Muscle of arm (tissue), 14 donors: Measurements from ENCODE around the gene IGSF10. TPM values are rescaled to one million over a fixed set of nuclear protein-coding genes. Genes with fewer than 3 reads are reported as not detected.
"Not testable (repeated sequence)": the region's sequence is repeated elsewhere in the genome, so short reads cannot be mapped to it uniquely, and the experiment has no call there.

Experiments
- DNase-seq: peaks from one replicate; pipeline ENCODE4 v3.0.0-alpha.2; 2013
- long read RNA-seq, 11 donors: transcript quantifications; one replicate each; lab custom pipeline, GENCODE V29; 2026
- polyA plus RNA-seq, 12 donors: library from polyadenylated mRNA; unstranded; fragments of 120-200 nt; gene quantifications; one replicate each; pipeline ENCODE4 v1.2.1, GENCODE V29; 2013; ENCODE audit not compliant: insufficient read length in 12 of 12

IGSF10 gene, protein sequence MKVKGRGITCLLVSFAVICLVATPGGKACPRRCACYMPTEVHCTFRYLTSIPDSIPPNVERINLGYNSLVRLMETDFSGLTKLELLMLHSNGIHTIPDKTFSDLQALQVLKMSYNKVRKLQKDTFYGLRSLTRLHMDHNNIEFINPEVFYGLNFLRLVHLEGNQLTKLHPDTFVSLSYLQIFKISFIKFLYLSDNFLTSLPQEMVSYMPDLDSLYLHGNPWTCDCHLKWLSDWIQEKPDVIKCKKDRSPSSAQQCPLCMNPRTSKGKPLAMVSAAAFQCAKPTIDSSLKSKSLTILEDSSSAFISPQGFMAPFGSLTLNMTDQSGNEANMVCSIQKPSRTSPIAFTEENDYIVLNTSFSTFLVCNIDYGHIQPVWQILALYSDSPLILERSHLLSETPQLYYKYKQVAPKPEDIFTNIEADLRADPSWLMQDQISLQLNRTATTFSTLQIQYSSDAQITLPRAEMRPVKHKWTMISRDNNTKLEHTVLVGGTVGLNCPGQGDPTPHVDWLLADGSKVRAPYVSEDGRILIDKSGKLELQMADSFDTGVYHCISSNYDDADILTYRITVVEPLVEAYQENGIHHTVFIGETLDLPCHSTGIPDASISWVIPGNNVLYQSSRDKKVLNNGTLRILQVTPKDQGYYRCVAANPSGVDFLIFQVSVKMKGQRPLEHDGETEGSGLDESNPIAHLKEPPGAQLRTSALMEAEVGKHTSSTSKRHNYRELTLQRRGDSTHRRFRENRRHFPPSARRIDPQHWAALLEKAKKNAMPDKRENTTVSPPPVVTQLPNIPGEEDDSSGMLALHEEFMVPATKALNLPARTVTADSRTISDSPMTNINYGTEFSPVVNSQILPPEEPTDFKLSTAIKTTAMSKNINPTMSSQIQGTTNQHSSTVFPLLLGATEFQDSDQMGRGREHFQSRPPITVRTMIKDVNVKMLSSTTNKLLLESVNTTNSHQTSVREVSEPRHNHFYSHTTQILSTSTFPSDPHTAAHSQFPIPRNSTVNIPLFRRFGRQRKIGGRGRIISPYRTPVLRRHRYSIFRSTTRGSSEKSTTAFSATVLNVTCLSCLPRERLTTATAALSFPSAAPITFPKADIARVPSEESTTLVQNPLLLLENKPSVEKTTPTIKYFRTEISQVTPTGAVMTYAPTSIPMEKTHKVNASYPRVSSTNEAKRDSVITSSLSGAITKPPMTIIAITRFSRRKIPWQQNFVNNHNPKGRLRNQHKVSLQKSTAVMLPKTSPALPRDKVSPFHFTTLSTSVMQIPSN (N-terminal part only)
- polyA plus RNA-seq, result 10 to 100 TPM in 4 of 12 donors, 1 to 10 TPM in 7, not detected in 1; 3.4 to 37.7 (median 6.8) TPM
- long read RNA-seq, donor 1, result 0 reads
- long read RNA-seq, donor 2, result 0 reads
- long read RNA-seq, donor 3, result 0 reads
- long read RNA-seq, donor 4, result 0 reads
- long read RNA-seq, donor 5, result 0 reads
- long read RNA-seq, donor 6, result 0 reads
- long read RNA-seq, donor 7, result 0 reads
- long read RNA-seq, donor 8, result 0 reads
- long read RNA-seq, donor 9, result 0 reads
- long read RNA-seq, donor 10, result 0 reads
- long read RNA-seq, donor 11, result 0 reads

DNA sequence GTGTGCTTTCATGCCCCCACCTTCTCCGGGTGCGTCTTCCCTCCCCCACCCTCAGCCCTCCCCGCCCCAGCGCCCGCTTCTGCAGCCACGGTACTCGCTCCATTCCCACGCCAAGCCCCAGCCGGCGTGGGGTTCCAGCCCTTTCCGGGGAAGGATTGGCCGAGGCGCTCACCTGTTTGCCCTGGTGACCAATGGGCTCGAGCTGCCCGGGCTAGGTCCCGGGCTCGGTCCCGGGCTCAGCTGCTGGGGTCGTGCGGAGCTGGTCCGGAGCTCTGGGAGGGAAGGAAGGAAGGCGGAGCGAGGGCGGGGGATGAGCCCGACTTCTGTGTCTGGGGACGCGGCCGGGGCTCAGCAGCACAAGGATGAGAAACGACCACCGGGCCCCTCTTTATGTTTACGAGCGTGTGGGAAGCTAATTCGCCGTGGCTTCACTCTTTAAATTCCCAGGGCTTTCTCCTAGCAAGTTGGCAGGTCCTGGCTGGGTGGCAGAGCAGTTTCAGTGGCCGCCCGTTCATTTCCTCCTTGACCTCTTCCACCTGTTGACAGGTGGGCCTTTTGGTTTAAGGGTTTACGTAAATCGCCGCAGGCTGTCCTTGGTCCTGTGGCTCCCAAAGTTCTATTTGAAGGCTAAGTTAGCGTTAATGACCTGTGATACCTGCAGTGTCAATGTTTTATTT lies at the start of gene IGSF10:
IGSF10 (minus strand) TSS at position 288 of the 677 bp plus-strand sequence. CDS start 2,352 bp downstream, outside the sequence.
- DNase-seq, result peak; percentile 38

DNA sequence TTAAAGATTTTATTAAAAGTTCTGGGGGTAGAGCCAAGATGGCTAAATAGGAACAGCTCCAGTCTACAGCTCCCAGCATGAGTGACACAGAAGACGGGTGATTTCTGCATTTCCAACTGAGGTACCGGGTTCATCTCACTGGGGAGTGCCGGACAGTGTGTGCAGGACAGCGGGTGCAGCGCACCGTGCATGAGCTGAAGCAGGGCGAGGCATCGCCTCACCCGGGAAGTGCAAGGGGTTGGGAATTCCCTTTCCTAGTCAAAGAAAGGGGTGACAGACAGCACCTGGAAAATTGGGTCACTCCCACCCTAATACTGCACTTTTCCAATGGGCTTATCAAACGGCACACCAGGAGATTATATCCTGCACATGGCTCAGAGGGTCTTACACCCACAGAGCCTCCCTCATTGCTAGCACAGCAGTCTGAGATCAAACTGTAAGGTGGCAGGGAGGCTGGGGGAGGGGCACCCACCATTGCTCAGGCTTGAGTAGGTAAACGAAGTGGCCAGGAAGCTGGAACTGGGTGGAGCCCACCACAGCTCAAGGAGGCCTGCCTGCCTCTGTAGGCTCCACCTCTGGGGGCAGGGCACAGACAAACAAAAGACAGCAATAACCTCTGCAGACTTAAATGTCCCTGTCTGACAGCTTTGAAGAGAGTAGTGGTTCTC lies 48.7 kb upstream of the IGSF10 start:
- DNase-seq, result not testable (repeated sequence)

DNA sequence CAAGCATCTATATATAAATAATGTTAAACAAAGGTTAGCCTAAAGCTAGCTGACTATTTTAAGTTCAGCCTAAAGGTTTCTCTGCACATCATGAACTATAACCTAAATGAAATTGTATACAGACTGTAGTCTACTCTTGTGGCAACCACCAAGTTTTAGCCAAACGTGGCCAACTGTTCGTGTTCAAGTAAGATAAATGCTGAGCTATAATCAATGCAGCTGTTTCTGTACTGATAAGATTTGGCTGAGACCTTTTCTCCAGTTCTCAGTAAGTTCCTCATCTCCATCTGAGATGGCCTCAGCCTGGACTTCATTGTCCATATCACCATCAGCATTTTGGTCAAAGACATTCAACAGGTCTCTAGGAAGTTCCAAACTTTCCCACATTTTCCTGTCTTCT lies 43.7 kb upstream of the IGSF10 start:
- DNase-seq, result no peak

DNA sequence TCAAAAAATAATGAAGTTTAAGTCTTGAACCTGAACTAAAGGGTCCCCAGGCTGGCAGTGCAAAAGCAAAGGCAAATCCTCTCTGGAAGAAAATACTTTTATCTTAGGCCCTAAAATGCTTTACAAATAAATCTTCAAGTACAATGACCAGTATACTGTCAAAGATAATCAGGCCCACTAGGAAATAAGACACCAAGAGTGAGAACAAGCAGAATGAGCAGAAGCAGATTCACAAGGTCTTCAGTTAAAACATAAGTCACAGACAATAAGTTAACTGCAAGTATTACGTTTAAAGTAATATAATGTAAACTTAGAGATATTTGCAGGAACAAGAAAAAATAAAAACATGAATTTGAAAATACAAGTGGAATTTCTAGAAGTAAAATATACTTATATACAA lies 42.2 kb upstream of the IGSF10 start:
- no peak for DNase-seq

DNA sequence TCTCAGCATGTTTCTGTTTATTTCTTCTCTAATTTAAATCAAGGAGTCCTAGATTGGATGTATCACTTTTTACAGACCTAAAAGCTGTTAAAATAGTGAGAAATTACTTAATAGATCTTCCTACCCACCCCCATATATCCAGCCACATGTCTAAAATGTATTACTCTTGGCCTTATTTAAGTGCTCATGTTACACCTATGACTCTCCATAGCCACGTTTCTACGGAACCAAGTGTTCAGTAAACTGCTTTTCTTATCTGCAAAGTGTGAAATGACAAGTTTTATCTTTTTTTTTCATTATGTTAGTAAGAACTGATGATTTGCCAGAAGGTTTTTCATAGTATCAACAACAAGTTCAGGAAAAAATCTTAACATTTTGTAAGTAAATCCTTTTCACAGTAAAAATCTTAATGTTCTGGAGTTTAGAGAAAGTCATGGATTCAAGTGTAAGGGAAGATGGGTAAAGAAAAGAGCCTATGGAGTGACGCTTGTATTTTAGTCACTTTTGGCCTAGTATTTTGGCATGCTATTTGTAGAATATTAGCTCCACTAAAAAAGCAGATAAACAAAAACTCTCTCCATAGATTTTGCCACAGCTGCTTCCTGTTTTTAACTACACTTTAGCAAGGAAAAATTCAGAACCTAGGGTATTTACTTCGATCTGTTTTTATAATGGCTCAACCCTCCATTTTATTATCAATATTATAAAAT lies 41.2 kb upstream of the IGSF10 start:
- no peak for DNase-seq

DNA sequence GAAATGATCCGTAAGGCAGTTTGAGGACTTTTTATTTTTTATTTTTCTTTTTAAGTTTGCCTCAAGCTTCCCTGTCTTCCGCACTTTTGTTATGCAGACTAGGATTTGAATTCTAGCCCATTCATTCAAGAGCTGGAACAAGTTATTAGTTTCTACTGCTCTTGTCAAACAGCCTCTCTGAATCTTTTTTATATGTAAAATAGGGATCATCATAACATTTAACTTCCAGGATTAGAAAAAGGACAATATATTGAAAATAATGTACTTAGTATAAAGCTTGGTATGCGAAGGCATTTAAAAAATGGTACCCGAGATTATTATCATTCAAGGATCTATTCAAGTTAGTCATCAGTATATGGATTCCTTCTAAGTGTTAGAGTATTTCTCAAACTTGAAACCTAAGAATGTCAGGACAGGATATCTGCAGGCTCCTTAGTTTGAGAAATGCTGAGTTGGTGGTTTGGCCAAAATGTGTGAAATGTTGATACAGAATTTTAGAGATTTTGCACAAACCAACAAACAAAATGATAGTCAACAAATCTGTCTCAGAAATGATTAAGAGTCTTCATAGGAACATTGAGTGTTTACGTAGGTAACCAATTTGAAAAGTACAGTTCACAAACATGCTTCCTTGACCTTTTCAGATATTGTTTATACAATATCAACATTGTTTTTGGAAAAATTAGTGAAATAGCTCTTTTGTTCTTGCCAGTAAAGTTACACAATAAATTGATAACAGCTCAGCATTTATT lies 40.5 kb upstream of the IGSF10 start:
- no peak for DNase-seq

DNA sequence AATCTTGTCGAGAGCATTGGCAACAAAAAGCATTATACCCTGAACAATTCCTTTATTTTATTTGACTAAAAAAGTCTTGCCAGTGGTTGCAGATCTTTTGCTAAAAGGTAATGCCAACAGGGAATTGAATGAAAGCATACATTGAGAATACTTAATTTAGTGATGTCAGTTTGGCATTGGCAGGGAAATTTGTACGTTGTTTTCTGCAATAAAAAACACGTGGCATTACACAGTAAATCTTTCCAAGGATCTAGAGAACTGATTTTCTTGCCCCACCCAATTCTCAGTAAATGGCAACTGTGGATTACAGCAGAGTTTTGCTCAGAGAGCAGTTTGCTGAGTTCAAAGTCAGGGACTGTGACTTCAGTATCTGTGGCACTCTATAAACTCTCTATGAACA lies 38.3 kb upstream of the IGSF10 start:
- peak; percentile 36 for DNase-seq

DNA sequence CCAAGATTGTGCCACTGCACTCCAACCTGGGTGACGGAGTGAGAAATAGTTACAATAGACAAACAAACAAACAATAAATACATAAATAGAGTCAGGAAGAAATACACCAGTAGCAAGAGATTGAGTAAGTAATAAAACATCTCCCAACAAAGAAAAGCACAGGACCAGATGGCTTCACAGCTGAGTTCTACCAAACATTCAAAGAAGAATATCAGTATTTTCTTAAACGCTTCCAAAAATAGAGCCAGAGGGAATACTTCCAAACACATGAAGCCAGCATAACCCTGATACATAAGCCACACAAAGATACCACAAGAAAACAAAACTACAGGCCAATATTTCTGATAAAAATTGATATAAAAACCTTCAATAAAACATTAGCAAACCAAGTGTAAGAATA lies 30.7 kb upstream of the IGSF10 start:
- DNase-seq, result no peak

DNA sequence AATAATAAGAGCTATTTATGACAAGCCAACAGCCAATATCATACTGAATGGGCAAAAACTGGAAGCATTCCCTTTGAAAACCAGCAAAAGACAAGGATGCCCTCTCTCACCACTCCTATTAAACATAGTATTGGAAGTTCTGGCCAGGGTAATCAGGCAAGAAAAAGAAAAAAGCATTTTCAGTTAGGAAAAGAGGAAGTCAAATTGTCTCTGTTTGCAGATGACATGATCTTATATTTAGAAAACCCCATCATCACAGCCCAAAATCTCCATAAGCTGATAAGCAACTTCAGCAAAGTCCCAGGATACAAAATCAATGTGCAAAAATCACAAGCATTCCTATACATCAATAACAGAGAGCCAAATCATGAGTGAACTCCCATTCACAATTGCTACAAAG lies 27.0 kb upstream of the IGSF10 start:
- DNase-seq, result not testable (repeated sequence)

DNA sequence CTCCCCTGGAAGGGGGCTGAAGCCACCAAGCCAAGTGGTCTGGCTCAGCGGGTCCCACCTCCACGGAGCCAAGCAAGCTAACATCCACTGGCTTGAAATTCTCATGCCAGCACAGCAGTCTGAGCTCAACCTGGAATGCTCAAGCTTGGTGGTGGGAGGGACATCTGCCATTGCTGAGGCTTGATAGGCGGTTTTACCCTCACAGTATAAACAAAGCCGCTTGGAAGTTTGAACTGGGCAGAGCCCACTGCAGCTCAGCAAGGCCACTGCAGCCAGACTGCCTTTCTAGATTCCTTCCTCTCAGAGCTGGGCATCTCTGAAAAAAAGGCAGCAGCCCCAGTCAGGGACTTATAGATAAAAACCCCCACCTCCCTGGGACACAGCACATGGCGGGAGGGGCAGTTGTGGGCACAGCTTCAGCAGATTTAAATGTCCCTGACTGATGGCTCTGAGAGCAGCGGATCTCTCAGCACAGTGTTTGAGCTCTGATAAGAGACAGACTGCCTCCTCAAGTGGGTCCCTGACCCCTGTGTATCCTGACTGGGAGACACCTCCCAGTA lies 23.2 kb upstream of the IGSF10 start:
- DNase-seq, result no peak

DNA sequence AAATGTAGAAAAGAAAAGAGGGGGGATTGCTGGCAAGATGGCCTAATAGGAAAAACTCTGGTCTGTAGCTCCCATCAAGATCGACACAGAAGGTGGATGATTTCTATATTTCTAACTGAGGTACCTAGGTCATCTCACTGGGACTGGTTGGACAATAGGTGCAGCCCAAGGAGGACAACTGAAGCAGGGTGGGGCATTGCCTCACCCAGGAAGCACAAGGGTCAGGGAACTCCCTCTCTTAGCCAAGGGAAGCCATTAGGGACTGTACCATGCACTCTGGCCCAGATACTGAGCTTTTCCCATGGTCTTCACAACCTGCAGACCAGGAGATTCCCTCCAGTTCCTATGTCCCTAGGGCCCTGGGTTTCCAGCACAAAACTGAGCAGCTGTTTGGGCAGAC lies 22.6 kb upstream of the IGSF10 start:
- DNase-seq, result no peak

DNA sequence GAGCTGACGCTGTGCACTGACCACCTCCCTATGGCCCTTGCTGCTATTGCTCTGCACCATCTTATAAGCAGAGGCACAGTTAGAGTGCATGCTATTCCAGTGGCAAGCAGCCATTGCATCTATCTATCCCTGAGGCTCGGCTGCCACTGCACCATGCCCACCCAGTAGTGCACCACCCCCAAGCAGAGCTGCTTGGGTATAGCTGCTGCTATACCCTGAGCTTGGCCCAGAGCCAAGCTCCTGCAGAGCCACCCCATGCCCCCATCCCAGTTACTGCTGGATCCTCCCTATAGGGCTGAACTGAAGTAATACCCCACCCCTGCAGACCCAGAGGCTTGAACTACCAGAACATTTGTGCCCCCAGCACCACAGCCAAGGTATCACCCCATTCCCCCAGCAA lies 19.6 kb upstream of the IGSF10 start:
- no peak for DNase-seq

DNA sequence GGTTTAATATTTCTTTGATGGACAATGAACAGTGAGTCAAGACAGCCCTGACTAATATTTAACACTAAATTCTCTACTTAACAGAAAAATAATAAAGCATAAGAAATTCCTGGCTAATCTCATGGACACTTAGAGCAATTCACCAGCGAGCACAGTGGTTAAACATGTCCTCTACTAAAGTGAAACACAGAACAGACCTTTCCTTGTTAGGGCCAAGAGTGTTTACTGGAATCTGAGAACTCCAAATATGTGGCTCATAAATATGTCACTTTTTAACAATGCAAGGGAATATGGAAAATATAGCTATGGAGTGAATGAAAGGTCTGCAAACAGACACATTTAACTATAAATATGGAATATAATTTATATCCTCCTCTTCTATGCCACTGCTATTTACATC lies 18.6 kb upstream of the IGSF10 start:
- DNase-seq, result no peak

DNA sequence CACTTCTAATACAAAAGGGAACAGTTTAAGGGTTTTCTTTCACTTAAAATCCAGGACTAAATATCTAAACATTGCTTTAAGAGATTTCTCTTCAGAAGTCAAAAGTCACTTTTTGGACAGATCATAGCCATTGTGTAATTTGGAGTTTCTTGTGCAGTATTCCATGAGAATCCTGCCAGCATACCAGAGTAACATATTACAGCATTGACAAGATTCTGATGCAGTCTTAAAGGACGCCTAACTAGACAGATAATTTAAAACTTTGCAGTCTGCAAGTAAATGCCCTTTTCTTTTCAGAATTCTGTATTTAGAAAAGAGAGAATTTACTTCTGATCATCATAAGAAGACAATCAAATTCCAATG lies 17.5 kb upstream of the IGSF10 start:
- no peak for DNase-seq

DNA sequence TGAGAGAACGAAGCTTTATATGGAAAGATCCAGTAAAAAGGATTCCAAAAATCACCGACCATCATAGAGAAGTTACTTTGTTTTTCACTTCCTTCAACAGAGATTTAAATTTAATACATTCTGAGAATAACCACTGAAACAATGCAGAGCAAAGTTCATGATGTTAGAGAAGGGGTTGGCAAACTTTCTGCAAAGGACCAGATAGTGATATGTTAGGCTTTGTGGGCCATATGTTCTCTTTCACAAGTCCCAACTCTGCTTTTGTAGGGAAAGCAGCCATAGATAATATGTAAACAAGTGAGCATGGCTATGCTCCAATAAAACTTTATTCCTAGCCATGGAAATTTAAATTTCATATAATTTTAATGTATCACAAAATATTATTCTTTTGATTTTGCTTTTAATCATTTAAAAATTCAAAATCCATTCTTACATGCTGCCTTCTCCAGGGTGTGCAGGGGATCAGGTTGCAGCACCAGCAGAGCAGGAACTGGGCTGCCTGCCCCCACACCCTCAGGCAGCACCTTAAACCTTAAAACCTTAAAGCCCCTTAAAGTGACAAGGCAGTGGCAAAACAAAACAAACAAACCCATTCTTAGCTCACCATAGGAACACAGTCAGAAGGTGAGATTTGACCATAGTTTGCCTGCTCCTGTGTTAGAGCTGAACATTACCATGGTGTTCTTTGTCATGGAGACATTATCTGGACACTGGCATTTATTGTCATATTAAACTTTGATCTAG lies 16.9 kb upstream of the IGSF10 start:
- no peak for DNase-seq

DNA sequence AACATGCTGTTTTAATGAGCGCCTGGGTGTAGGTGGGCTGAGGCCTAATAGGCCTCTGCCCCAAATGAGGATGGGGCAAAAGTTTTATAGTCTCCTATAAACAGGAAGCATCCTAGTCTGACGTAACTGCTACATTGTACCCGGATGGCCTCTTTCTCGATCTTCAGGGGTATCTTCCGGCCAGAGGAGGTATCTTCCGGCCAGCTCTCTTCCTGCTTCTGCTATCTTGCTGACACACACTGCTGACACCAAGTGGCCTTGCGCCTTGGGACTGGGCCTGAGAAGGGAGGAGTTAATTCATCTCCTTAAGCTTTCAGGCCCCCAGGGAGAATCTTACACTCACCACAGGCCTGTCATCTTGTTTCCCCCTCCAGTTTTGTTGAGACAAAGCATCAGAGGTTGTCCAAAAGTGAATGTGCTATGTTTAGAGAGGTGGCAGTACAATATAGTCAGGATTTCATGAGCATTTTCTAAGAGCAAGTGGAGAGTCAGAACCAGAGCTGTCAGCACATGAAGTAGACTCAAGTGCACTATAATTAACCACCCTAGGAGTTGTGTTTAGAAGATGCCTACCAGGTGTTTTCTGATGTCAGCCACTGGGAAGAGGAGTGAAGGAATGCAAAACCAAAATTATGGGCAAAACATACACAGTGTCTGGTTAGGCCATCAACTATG lies 15.6 kb upstream of the IGSF10 start:
- DNase-seq, result no peak

DNA sequence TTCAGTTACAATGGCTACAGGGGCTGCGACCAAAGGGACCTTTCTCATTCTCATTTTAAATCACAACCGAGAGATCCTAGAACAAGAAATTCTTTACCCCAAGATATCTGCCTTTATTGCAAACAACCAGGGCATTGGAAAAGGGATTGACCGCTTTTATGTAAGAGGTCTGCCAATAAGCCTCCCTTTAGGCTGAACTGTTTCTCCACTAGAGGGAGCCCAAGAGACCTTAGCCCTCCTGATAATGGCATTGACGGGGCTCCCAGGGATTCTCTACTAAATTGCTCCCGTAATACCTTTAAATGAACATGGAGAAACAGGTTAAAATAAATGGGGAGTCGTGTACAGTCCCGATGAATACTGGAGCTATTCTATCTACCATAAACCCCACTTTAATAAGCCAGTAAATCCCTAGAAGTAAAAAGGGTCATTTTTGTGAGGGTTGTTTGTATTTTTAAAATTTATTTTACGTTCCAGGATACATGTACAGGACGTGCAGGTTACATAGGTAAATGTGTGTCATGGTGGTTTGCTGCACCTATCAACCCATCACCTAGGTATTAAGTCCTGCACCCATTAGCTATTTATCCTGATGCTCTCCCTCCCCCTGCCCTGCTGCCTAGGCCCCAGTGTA lies 7.5 kb upstream of the IGSF10 start:
- no peak for DNase-seq
